DMS79 (cell line): ENCODE results near the gene HELZ.

Source experiments
- DNase-seq: peaks from one replicate; lab custom pipeline; 2025; lab: John Stamatoyannopoulos, UW

Gene HELZ

GRCh38 chr17:67071595-67071994 lies 173.4 kb downstream of the HELZ start:
- DNase-seq: no peak

- no peak for DNase-seq
These were observed 175.3 kb downstream of the HELZ start for GRCh38 chr17:67069603-67070136.

- peak; percentile 83 for DNase-seq
These were observed 176.0 kb downstream of the HELZ start for GRCh38 chr17:67068999-67069398.

- no peak for DNase-seq
These were observed 177.2 kb downstream of the HELZ start for GRCh38 chr17:67067571-67068482.

GRCh38 chr17:67066717-67067116 lies 178.3 kb downstream of the HELZ start:
- no peak for DNase-seq

- DNase-seq: no peak
These were observed 181.9 kb downstream of the HELZ start for GRCh38 chr17:67063141-67063540.

GRCh38 chr17:67059372-67059771 lies 185.6 kb downstream of the HELZ start:
- DNase-seq: no peak

- no peak for DNase-seq
These were observed 187.0 kb downstream of the HELZ start for GRCh38 chr17:67058036-67058435.

- no peak for DNase-seq
These were observed 188.1 kb downstream of the HELZ start for GRCh38 chr17:67056746-67057490.

GRCh38 chr17:67055811-67056745 lies 188.9 kb downstream of the HELZ start:
- DNase-seq: no peak

- no peak for DNase-seq
These were observed 190.0 kb downstream of the HELZ start for GRCh38 chr17:67055041-67055443.

- no peak for DNase-seq
These were observed 190.4 kb downstream of the HELZ start for GRCh38 chr17:67054608-67055007.

- DNase-seq: no peak
These were observed 190.9 kb downstream of the HELZ start for GRCh38 chr17:67054011-67054591.

- no peak for DNase-seq
These were observed 191.5 kb downstream of the HELZ start for GRCh38 chr17:67053438-67054000.

GRCh38 chr17:67052720-67053437 lies 192.1 kb downstream of the HELZ start:
- no peak for DNase-seq

GRCh38 chr17:67051837-67052236 lies 193.2 kb downstream of the HELZ start:
- peak; percentile 51 for DNase-seq

GRCh38 chr17:67051155-67051538 lies 193.8 kb downstream of the HELZ start:
- no peak for DNase-seq

- DNase-seq: no peak
These were observed 194.4 kb downstream of the HELZ start for GRCh38 chr17:67050471-67051154.

- no peak for DNase-seq
These were observed 194.9 kb downstream of the HELZ start for GRCh38 chr17:67050066-67050465.
